Measurements from ENCODE around the gene GFOD1.

DNA sequence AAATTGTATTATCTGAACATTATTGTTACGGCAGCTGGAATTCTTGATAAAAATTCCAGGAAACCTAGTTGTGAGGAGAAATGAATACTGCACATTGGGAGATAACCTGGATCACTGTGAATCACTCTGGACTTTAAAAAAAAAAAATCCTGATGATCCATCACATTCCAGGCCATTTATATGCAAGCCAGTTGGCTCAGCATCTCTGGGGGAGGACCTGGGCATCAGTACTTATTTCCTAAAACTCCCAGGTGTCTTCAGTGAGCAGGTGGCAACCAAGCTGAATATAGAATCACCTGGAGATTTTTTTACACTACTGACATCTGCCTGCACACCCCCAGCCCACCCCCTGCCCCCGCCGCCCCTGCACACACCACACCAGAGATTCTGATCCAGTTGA is 47.9 kb upstream of the GFOD1 start:
- TF ChIP-seq FOXM1 (IDR thresholded peaks at IDR 0.05; ENCODE audit: borderline replicate concordance, low read depth) = no peak
- TF ChIP-seq TEAD4 (IDR thresholded peaks at IDR 0.05) = no peak
- TF ChIP-seq TAF1 (IDR thresholded peaks at IDR 0.05; ENCODE audit: low read depth) = no peak
- TF ChIP-seq EP300 (IDR thresholded peaks at IDR 0.05; ENCODE audit: borderline replicate concordance) = no peak
- TF ChIP-seq, protein P1, sequence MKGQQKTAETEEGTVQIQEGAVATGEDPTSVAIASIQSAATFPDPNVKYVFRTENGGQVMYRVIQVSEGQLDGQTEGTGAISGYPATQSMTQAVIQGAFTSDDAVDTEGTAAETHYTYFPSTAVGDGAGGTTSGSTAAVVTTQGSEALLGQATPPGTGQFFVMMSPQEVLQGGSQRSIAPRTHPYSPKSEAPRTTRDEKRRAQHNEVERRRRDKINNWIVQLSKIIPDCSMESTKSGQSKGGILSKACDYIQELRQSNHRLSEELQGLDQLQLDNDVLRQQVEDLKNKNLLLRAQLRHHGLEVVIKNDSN (IDR thresholded peaks at IDR 0.05) = no peak
- TF ChIP-seq CEBPB (IDR thresholded peaks at IDR 0.05) = no peak
